Measurements from ENCODE around the gene DLX1.

DLX1 gene

DNA sequence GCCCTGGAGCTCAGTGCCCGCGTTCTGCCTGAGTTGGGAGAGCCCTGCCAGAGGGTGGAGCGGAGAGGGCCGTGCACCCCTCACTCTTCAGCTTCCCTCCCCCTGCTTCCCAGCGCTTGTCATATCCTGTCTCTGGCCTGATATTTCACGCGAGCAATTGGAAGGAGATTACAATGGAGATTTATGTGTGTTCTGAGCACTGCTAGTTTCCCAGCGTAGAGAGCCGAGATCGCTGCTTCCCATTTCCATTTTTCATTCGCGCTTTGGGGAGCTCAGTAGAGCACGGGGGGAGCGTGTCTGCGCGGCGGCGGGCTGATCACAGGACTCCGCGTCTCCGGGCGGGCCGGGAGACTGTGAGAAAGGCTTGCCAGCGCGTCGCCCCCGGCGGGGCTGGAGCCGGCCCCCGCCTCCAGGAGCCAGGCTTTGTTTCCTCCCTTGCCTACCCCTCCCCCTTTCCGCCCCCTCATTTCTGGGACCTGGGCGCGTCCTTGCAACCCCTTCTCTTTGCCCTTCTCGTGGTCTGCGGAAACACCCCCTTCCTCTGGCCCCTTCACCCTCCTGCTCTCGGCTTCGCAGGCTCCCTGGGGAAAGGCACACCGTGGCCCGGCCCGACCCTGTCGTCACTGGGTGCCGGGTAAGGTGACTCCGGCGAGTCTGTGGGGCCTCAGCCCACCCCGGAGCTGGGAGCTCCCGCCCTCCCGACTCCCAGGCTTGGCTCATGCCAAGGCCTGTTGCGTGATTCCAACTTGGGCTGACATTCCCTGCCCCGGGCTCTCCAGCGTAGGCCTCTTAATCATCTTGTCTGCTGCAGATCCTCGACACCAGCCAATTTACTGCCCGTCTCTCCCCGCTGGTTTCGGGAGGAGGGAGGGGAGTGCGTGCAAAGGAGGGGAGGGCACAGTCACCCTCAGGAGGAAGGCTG is 11.6 kb downstream of the DLX1 start:
- in situ Hi-C loops (cut with MboI; ENCODE audit: low sequenced_read_pairs), result no loop called here

DNA sequence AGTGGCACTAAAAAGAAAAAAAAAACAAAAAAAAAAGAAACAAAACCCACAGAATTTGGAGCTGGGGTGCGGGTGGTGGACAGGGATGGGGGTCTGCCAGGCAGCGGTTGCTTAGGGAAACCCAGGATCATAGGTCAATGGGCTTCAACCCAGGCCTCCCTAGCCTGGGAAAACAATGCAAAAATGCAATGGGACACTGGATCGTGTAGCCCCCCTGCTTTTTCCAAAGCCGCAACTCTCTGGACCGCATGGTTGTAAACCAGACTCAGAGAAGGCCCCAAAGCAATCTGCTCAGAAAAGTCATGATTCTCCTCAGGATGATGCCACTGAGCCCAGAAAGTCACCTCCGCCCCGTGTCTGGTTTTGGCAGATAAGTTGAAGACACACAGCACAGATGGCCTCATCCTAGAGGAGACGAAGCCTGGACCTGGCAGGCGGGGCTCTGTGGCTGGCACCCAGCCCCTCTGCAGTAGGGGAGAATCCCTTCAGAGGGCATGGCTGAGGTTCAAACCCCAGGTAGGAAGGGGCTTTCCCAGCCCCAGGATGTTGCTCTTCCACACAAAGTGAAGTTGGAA is 12.3 kb downstream of the DLX1 start:
- in situ Hi-C loops (cut with MboI; ENCODE audit: low sequenced_read_pairs), result no loop called here

DNA sequence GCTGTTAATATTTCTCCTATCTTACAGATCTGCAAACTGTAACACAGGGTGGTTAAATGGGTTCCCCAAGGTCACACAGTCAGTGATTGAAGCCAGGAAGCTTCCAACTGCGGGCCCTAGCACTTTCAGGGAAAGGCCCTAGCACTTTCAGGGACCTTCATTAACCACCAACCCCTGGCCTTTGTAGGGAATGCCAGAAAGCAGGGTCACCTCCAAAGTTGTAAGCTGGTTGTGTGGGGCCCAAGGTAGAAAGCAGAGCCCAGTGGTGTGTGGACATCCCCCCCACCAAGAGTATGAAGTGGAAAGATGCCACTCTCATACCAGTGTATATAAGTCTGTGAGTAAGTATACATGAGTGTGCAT is 13.0 kb downstream of the DLX1 start:
- in situ Hi-C loops (cut with MboI; ENCODE audit: low sequenced_read_pairs), result no loop called here

DNA sequence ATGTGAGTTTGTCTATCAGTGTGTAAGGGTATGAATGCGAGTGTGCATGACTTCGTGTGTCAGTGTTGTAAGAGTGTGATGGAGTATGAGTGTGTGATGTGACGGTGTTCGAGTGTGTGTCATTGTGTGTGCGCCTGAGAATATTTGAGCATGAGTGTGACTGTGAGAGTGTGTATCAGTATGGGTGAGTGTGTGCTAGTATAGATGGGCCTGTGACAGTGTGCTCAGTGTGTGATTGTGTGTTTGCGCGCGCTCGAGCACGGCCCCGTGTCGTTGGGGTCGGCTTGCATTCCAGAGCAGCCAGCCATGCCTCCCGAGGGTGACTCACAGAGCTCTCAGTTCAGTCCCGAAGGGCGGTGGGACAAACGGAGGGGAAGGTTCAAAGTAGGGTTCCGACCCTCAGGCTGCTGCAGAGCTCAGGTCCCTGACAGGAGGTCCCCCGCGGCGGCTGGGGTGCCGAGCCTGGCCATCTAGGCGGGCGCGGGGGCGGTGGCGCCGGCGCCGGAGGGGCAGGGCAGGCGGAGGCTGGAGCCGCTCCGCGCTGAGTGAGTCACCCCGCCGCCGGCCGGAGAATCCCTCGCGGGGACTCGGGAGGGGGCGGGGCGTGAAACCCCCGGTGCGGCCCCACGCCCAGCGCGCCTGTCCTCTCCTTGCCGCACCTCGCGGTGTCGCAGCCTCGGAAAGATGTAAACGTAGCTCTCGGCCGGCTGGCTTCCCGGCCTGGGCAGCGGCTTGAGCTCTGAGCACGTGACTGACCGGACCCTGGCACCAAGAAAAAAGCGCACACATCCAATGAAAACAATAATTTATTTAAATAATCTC is 13.6 kb downstream of the DLX1 start:
- in situ Hi-C loops (cut with MboI; ENCODE audit: low sequenced_read_pairs), result no loop called here

DNA sequence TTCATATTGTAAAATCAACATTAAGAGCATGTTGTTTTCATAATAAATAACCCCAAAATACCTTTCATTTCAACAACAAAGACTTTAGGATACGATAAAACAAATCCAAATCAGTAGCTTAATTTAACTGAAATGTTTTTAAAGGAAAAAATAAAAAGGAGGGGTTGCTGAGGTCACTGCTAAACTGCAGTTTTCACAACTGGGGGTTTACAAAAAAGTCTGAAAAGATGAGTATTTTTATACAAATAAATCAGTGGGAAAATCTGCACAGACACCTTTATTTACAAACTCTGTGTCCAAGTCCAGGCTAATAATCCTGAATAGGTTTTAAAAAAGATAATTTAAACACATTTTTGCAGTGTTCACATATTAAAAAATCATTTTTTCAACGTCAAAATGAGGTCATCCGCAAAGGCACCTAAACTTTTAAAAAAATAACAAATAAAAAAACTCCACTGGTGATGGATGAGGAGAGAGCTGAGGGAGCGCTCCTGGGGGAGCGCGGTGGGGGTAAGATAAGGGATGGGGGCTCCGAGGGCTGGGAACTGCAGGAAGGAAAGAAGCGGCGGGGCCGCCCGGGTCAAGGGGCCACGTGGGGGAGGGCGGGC is 14.3 kb downstream of the DLX1 start:
- in situ Hi-C loops (cut with MboI; ENCODE audit: low sequenced_read_pairs), result loop anchor here (25.0 kb wide), 2 partner anchors 387 to 512 kb away; no protein-coding TSS in a partner anchor

DNA sequence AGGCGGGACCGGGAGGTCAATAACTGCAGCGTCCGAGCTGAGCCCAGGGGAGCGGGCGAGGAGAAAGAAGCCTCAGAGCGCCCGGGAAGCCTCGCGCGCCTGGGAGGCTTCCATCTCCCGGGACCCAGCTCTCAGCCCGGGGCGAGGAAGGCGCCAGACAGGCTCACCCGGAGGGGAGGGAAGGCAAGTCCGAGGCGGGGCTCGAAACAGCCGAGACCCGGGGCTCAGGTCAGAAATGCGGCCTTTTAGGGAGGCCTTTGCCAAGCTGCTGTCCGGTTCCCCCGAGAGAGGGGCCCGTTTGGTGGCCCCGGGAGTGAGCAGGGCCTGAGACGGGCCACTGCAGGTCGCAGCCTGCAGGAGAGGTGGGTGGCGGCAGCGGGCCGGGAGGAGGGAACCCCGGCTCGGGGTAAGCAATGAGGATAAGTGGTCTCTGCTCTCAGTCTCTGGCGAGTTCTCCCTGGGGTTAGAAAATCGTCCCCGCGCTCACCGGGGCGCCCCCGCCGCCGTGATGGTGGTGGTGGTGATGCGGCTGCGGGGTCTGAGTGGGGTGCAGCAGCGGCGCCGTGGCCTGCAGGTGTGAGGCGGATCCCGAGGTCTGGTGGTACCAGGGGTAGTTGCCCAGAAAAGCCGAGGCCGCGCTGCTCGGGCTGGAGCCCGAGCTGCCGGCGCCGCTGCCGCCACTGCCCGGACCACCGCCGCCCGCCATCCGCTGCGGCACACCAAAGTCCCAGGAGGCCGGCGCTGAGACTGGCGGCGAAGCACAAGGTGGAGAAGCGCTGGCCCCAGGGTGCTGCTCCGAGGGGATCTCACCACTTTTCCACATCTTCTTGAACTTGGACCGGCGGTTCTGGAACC is 15.0 kb downstream of the DLX1 start:
- in situ Hi-C loops (cut with MboI; ENCODE audit: low sequenced_read_pairs), result loop anchor here (25.0 kb wide), 2 partner anchors 388 to 513 kb away; no protein-coding TSS in a partner anchor

DNA sequence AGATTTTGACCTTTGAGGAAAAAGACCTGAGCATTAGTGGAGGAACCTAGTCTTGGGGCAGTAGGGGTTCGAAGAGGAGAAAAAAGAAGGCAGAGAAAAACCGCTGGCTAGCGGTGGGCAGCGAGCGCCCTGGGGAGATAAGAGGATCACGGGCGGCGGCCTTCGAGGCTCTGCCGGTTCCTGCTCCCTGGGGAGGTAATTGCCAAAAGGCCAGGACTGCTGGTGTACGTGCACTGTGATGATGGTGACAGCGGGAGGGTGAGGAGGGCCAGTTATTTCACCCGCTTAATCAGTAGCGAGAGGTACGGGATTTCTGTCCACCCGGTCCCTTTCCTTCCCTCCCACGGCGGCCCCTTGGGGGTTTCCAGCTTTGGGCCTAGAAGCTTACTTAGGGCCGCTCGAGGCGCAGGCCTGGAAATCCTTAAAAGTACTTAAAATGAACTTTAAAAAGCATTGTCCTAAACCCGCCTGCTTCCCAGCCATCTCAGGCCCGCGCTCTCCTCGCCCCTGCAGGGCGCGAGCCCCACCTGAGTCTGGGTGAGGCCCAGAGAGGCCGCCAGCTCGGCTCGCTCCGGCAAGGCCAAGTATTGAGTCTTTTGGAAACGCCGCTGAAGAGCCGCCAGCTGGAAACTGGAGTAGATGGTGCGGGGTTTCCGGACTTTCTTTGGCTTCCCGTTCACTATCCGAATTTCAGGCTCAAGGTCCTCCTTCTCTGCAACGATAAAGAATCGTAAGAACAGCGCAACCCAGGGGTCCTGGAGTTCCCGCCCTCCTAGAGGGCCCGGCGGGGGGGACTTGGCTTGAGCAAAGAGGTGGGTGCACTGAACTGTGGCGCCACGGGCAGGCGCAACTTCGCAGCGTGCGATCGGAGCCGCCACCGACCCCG is 15.9 kb downstream of the DLX1 start:
- in situ Hi-C loops (cut with MboI; ENCODE audit: low sequenced_read_pairs), result loop anchor here (25.0 kb wide), 2 partner anchors 389 to 514 kb away; no protein-coding TSS in a partner anchor

DNA sequence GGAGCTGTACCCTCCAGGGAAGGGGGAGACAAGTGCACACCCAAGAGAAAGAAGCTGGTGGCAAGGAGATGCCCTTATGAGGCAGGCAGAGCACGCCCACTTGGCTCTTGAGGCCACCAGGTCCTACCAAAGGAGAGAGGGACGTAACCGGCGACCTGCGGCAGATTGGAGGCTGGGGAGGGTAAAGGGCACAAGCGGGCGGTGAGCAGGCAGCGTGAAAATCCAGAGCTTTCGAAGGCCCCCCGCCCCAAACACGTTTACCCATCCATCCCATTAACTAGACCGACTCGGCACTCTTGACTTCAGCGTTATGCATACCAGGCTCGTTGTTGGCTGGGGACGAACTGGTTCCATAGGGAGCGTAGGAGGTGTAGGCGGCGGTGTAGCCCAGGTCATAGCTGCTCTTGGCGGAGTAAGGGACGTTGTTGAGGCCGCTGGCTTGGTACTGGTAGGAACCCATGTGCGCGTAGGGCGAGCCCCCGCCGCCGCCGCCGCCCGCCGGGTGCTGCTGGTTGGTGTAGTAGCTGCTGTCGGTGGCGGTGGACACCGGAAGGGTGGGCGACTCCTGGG is 16.6 kb downstream of the DLX1 start:
- in situ Hi-C loops (cut with MboI; ENCODE audit: low sequenced_read_pairs), result loop anchor here (25.0 kb wide), 2 partner anchors 390 to 515 kb away; no protein-coding TSS in a partner anchor

DNA sequence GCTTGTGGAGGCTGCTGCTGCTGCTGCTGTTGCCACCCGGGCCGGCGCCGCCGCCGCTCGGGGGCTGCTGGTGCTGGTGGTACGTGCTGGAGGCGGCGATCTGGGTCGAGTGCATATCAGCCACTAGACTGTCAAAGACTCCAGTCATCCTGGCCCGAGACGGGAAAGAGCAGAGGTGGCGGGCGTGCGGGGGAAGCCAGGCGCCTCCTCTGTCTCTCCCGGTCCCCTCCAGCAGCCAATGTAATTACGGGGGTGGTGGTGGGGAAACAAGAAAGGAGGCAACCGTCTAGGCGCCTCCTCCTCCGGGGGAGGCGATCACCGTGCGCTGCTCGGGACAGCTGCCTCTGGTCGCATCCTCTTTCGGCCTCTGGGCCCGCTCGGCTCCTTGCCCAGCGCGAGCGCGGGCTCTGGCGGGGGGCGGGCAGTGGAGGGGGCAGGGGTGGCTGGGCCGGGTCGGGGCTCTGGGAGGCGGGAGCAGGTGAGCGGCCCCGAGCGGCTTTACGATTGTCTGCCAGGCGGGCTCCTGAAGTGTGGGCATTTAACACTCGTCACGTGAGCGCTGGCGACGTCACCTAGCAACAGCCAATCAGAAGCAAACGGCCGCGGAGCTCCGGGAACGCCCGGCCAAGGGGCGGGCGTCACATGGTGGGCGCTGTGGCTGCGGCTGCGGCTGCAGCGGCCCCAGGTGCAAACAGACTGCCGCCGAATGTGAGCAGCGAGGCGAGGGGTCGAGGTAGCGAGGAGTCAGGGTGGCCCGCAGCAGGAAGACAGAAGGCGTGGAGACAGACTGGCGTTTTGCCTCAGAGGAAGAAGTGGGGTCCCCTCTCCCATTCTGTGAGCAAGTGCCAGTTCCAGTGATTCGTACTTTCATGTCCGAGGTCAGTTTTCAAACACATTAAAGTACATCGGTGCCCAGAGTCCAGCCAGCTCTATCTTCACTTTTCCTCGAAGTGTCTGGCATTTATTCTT is 17.4 kb downstream of the DLX1 start, which contains the start of gene DLX2:
Gene DLX2, minus strand, starts transcription at position 510 of the 969 bp plus-strand sequence. Its CDS starts 362 bp downstream, at position 148.
- in situ Hi-C loops (cut with MboI; ENCODE audit: low sequenced_read_pairs), result loop anchor here (25.0 kb wide), 2 partner anchors 390 to 515 kb away; no protein-coding TSS in a partner anchor

DNA sequence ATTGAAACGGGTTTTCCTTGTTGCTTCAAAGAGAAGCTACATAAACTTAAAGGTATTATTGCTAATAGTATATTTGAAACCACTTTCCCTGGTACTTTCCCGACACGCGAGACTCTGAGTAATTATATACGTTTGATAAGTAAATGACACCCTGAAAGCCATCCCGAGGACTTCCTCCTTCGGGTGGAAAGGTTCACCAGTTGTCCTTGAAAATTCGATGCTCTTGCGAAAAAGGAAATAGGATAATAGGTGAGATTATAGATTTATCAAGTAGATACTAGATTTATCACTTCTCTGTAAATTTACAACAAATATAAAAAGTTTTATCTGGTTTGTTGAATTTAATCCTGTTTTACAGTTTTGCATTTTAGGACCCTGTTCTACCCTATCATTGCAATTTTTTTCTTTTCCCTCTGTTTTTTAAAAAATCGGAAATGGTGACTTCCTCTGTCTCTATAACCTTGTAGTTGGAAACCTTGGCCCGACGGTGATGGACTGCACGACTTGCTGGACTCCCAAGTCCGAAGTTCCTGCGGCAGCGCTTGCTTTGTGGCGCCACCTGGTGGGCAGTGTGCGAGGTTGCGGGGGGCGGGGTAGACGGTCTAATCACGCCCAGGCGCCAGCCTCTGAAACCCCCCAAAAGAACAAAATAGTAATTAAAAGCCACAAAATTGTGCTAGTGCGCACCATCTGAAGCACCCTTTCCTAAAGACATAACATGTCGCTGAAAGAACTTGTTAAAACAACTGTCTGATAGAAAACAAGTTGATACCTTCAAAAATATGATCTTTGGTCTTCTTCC is 18.4 kb downstream of the DLX1 start:
- in situ Hi-C loops (cut with MboI; ENCODE audit: low sequenced_read_pairs), result loop anchor here (25.0 kb wide), 2 partner anchors 391 to 516 kb away; no protein-coding TSS in a partner anchor

DNA sequence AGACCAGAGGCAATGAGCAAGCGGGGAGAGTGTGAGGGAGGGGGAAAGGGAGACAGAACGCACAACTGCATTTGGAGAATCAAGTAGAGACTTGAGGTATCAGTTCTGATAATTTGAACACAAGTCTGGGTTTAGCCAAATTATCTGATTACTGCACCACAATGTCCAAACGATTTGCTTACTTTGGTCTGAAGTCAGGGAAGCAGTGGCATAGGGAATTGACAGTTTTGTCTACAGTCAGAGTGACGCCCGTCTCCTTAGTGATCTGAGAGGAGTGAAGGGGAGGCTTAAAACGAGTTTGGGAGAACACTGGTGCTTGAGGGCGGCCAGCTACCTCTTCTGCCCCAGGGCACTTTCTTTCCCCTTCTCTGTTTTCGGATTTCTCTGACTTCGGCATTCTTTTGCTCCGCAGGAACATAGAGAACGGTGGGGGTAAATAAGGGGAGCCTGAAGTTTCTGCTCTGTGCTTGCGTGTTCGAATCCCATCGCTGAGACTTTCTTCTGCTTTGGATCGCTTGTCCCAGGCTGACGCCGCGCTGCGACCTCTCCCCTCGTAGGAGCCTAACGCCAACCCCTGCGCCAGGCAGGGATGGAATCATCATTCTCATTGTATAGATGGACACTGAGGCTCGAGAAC is 20.3 kb downstream of the DLX1 start:
- in situ Hi-C loops (cut with MboI; ENCODE audit: low sequenced_read_pairs), result loop anchor here (25.0 kb wide), 2 partner anchors 393 to 518 kb away; no protein-coding TSS in a partner anchor

DNA sequence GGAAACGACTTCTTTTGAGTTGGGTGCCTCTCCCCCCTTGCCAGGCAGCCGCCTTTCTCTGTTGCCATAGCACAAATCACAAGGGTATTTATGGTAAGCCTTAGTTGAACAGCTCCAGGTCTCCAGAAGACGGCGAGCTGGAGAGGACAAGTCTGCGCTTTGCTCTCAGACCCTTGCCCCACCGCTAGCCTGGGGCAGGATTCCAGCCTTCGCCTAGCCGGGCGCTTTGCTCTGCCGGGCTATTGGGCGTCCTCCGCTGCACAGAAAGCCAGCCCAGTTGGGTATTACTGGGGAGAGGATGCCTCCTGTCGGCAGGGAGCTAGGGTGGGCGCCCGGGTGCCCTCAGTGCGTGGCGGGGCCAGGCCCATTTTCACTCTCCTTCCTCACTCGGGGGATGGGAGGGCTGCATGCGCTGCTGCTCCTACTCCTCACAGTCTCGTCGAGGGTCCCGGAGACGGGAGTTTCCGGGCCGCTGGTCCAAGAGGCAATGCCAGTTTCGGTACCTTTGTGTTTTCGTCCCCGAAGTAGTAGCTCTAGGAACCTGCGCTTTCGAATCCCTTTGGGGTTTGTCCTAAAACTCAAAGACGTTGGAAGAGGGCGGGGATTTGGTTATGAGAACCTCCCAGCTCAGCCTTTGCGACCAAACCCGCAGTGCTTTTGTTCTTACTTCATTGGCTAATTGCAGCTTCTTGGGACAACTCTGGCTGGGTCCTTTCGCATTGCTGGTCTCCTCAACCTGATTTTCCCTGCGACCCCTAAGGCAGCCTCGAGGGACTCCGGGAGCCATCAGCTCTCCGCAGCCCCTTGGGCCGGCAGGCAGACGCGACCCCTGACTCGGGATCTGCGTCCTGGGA is 21.0 kb downstream of the DLX1 start:
- in situ Hi-C loops (cut with MboI; ENCODE audit: low sequenced_read_pairs), result loop anchor here (25.0 kb wide), 2 partner anchors 394 to 519 kb away; no protein-coding TSS in a partner anchor

DNA sequence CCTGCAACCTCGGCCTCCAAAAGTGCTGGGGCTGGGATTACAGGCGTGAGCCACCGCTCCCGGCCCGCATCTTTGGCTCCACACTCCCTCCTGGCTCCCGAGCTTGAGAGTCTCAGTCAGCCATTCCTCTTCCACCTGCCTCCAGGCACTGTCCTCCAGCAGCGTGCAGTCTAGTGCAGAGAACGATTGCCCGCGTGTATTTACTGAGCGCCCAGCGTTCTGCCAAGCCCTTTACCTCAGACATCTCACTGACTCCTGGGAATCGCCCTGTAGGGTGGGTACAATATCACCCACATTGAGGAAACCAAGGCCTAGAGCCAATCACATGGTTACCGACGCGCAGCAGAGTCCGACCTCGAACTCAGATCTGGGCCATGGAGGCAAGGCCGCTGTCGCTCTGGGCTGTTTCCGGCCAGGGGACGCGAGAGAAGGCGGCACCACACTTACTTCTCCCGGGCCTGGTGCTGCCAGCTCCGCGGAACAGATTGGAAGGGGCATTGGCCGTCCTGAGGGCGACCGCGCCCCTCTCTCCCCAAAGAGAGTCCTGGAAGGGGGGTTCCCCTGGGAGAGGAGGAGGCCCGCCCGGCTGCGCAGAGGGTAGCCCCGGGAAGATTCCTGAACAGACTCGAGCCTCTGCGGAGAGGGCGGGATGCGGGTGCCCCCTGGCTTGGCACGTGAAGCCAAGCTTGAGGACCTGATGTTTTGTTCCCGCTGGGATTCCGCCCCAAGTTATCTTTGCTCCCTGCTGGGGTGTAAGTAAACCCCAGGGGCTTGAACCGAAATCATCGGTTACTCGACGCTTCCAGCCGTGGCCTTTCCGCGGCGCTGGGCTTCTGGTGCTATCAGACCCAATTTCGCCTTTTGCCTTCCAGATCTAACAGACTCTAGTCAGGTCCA is 22.6 kb downstream of the DLX1 start:
- in situ Hi-C loops (cut with MboI; ENCODE audit: low sequenced_read_pairs), result loop anchor here (25.0 kb wide), 2 partner anchors 396 to 521 kb away; no protein-coding TSS in a partner anchor

DNA sequence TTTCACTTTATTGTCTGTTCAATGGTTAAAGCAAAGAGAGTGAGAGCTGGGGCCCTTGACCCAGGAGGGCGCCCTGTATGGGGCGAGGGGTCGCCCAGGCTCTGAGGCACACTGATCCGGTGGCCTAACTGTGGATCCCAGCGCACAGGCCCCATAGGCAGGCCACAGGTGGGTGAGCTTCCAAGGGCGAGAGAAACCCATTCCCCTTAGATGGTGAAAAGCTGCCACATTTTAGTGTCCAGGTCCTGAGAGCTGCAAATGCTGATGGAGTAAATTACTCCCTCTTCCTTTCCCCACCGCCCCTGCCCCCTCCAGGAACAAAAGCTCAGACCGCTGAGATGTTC is 23.3 kb downstream of the DLX1 start:
- in situ Hi-C loops (cut with MboI; ENCODE audit: low sequenced_read_pairs), result loop anchor here (25.0 kb wide), 2 partner anchors 396 to 521 kb away; no protein-coding TSS in a partner anchor

All from HL-60/S4 treated with phorbol 12-myristate 13-acetate at 8.2 ng/mL for 4 days and 3 days (cell line).